ENCODE data around the gene ADAMTSL1. TPM values are rescaled to one million over a fixed set of nuclear protein-coding genes. Genes with fewer than 3 reads are reported as not detected.

ADAMTSL1 gene
- total and polyA plus RNA-seq, 2 experiments from 2014 or later = 2.3 to 5.0 TPM

GRCh38 chr9:18761742-18762300 lies 287.9 kb downstream of the ADAMTSL1 start (continued):
- TF ChIP-seq ZNF462 (CRISPR knock-in tag; IDR thresholded peaks at IDR 0.05) (no peak), STAT1 (IDR thresholded peaks at IDR 0.05; ENCODE audit: unreplicated experiment) (no peak), NANOG (IDR thresholded peaks at IDR 0.05; ENCODE audit: borderline replicate concordance) (no peak), JUNB (IDR thresholded peaks at IDR 0.05; ENCODE audit: unreplicated experiment) (no peak)

- no peaks in the 10 kb centered on the region for H3K36me3 Mint-ChIP-seq (ENCODE audit: low read depth)
- no peaks in the 10 kb centered on the region for H3K27me3 Mint-ChIP-seq (ENCODE audit: insufficient read depth, low read depth, poor library complexity)
- H3K4me3 Mint-ChIP-seq = no peak overlapping the region
- Histone ChIP-seq H3K79me2 (replicated peaks; ENCODE audit: insufficient read depth) (no peaks in the 10 kb centered on the region), H3K4me3 (no peak overlapping the region), H3K9me2 (ENCODE audit: insufficient read depth) (no peaks in the 10 kb centered on the region), H3F3A (replicated peaks; ENCODE audit: low read depth) (no peaks in the 10 kb centered on the region), H3K36me3 (ENCODE audit: insufficient read depth) (no peaks in the 10 kb centered on the region), H3K4me1 (ENCODE audit: insufficient read depth) (no peaks in the 10 kb centered on the region), H4K20me1 (replicated peaks; ENCODE audit: insufficient read depth) (0 out of 2 replicates have a peak, but pooled peaks cover 2% of the 10 kb centered on the region), H3K27me3 (ENCODE audit: insufficient read depth) (no peaks in the 10 kb centered on the region), H3K4me2 (no peak overlapping the region), H2AFZ (no peak overlapping the region), H3K27ac (ENCODE audit: low read depth) (no peak overlapping the region)
- H3K4me1 Mint-ChIP-seq = peaks cover 3% of the 10 kb centered on the region; the same call in 1 of the 3 replicates
- H3K27ac Mint-ChIP-seq = no peak overlapping the region
- no peaks in the 10 kb centered on the region for H3K9me3 Mint-ChIP-seq
- DNase-seq (ENCODE audit: low spot score) (no peak), ATAC-seq (no peak)
- TF ChIP-seq REST (IDR thresholded peaks at IDR 0.05; ENCODE audit: unreplicated experiment) (no peak), CTCF (conservative IDR thresholded peaks at IDR 0.05; ENCODE audit: low read depth in 2 of 2) (no peak), ZNF331 (CRISPR knock-in tag; IDR thresholded peaks at IDR 0.05; ENCODE audit: low read depth) (no peak), CREB1 (CRISPR knock-in tag; IDR thresholded peaks at IDR 0.05; ENCODE audit: low read depth) (no peak), NANOG (IDR thresholded peaks at IDR 0.05; ENCODE audit: borderline replicate concordance) (no peak), JUNB (IDR thresholded peaks at IDR 0.05; ENCODE audit: unreplicated experiment) (no peak), ZNF114 (CRISPR knock-in tag; IDR thresholded peaks at IDR 0.05) (no peak), STAT1 (IDR thresholded peaks at IDR 0.05; ENCODE audit: unreplicated experiment) (no peak), EZH2phosphoT487 (IDR thresholded peaks at IDR 0.05; ENCODE audit: unreplicated experiment) (no peak), ETS1 (IDR thresholded peaks at IDR 0.05) (no peak)
These were observed 293.1 kb downstream of the ADAMTSL1 start for GRCh38 chr9:18766989-18767550.
